GM19193 (cell line): Measurements from ENCODE around the gene PGAM5.

Experiments used
- POLR2A ChIP-seq: IDR thresholded peaks from 4 replicates; pipeline ENCODE4 v1.6.1; 2011; ENCODE audit not compliant: insufficient read depth, insufficient read length; ENCODE audit errors: extremely low read depth

PGAM5 gene

GRCh38 chr12:132710405-132711079 lies at the start of gene PGAM5:
PGAM5 (plus strand) TSS chr12:132710842; CDS start chr12:132710877, 35 bp downstream.
- TF ChIP-seq POLR2A: peak; percentile 93

DNA sequence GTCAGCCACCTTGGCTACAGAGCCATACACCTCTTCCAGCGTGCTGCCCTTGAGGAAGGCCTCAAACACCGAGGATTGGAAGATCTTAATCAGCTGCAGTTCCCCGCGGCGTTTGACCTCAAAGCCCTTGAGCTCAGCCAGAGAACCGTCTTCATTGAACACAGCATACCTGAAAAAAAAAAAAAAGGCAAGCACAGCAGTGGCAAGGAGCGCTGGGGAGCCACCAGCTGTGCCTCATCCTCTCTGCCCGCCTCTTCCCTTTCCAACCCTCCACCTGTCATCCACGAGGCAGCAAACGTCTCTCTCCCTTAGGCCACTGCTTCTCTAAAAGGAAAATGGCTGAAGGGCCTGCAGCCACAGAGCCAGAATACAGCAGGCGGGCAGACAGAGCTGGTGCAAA lies 49.6 kb upstream of the PGAM5 start:
- no peak for TF ChIP-seq POLR2A

DNA sequence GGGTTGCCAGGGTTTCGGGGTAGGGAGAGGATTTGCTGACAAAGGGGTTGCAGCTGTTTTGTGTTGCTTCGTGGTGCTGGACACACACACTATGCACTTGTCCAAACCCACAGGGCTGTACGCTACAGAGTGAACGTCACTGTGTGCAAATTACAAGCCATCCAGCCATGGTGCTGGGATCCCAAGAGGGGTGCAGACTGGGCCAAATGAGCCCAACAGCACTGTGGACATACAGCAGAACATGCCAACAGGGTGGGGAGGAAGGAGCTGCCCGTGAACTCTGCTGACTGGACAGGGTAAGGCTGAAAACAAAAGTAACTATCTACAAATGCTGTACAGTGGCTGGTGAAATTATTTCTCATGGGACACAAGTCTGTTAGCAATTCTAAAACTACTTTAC lies 48.7 kb upstream of the PGAM5 start:
- no peak for TF ChIP-seq POLR2A

GRCh38 chr12:132662901-132663755 lies 47.5 kb upstream of the PGAM5 start:
- TF ChIP-seq POLR2A: no peak

- no peak for TF ChIP-seq POLR2A
These were observed 46.2 kb upstream of the PGAM5 start for GRCh38 chr12:132664206-132665148.

DNA sequence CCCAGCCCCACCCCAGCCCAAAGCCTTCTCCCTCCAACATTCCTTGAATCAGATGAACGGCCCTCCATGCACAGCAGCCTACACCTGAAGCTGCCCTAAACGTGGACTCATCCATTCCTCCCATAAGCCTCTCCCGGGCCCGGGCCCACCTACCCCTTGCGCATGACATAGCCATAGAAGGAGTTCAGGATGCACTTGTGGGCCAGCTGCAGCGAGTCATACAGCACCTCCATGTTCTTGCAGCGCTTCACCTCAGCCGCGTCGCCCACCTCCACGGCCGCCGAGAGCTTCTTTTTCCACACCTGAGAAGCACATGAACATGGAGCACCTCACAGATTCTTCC lies 45.5 kb upstream of the PGAM5 start:
- TF ChIP-seq POLR2A: peak; percentile 14

DNA sequence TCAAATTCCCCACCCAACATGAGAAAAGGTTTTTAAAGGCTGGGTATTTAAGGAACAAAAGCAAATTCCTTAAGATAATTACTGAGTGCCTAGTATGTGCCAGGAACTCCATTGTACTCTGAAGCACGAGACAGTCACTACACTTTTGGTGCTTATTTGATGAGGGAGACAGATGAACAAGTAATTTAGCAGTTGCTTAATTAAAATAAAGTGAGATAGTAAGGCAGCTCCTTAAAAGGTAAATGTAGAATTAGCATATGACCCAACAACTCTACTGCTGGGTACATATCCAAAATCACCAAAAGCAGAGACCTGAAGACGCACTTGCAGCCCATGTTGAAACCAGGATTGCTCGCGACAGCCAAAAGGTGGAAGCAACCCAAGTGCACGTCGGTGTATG lies 44.8 kb upstream of the PGAM5 start:
- no peak for TF ChIP-seq POLR2A

- no peak for TF ChIP-seq POLR2A
These were observed 42.2 kb upstream of the PGAM5 start for GRCh38 chr12:132668191-132669088.

GRCh38 chr12:132669166-132669879 lies 41.3 kb upstream of the PGAM5 start:
- no peak for TF ChIP-seq POLR2A

DNA sequence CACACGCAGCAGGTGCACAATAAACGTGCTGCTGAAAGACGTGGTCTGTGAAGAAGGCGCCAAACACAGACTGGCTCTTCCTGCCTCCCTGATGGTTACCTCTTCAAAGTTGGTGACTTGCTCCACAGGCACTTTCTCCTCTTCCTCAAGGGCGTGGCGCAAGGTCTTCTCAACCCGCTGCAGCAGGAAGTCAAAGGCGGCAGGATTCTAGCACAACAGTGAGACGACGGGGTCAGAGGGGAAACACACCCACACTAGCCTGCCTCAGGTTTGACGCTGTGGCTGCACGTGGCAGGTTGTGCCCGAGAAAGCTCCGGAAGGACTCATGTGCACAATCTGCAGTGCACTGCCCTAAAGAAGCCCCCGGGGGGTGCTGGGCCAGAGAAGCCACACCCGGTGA lies 38.5 kb upstream of the PGAM5 start:
- no peak for TF ChIP-seq POLR2A

GRCh38 chr12:132672678-132673077 lies 38.0 kb upstream of the PGAM5 start:
- TF ChIP-seq POLR2A: no peak

DNA sequence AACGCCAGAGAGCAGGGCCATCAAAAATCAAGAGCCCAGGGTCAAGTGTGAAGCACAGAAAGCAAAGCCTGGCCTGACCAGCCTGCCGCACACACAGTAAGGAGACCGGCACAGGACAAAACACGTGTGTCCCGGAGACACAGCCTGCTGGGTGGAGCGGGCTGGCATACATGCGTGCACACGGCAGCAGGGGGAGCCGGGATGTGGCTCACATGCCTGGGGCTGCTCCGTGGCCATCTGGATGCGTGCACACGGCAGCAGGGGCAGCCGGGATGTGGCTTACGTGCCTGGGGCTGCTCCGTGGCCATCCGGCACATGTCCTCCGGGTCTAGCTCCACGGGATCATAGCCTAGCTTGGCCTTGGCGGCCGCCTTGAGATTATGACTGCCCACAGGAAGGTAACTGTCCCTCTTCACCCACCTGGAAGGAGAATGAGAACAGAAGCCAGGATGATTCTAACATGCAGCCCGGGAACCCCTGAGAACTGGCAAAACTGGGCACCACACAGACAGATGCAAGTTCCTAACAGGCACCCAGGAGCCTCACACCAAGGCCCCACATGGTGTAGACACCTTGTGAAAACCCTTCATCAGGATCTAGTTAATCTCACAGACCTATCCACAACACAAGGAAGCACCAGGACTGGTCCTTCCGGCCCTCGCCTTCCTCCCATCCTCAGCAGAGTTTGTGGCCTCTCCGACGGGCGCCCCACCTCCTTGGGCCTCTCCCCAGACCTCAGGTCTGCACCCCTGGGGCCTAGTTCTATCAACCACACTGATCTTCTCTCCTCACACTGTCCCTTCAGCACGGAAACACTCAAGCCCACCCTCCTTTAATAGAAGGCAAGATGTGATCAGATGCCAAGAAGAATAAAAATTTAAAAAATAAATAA lies 37.1 kb upstream of the PGAM5 start:
- no peak for TF ChIP-seq POLR2A

GRCh38 chr12:132674561-132674960 lies 36.1 kb upstream of the PGAM5 start:
- TF ChIP-seq POLR2A: no peak
